DND-41 (cell line): ENCODE measurements around the gene MXD4.

ENCODE experiments used
- EZH2 ChIP-seq: IDR thresholded peaks from 3 replicates; pipeline ENCODE4 v1.6.1; 2012; ENCODE audit warnings: borderline replicate concordance, low read depth, mild to moderate bottlenecking, moderate library complexity, low read length, inconsistent platforms; ENCODE audit not compliant: severe bottlenecking
- TF ChIP-seq, protein P1 (sequence below): IDR thresholded peaks from 2 replicates; pipeline ENCODE4 v1.5.1; 2012; ENCODE audit warnings: borderline replicate concordance, low read length, moderate library complexity, mild to moderate bottlenecking; ENCODE audit not compliant: poor library complexity, severe bottlenecking; ENCODE audit errors: extremely low read depth

DNA sequence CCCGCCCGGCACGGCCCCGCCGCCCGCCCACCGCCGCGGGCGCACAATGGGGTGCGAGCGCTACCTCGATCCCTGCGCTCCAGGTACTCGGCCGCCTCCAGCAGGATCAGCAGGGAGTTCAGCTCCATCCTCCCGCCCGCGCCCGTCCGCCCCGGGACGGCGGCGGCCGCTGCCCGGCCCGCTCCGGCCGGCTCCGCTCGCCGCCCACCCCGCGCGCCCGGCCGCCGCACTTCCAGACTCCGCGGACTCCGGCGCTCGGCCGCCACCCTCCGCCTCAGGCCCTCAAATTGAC is at the start of gene MXD4:
- TF ChIP-seq, protein P1, sequence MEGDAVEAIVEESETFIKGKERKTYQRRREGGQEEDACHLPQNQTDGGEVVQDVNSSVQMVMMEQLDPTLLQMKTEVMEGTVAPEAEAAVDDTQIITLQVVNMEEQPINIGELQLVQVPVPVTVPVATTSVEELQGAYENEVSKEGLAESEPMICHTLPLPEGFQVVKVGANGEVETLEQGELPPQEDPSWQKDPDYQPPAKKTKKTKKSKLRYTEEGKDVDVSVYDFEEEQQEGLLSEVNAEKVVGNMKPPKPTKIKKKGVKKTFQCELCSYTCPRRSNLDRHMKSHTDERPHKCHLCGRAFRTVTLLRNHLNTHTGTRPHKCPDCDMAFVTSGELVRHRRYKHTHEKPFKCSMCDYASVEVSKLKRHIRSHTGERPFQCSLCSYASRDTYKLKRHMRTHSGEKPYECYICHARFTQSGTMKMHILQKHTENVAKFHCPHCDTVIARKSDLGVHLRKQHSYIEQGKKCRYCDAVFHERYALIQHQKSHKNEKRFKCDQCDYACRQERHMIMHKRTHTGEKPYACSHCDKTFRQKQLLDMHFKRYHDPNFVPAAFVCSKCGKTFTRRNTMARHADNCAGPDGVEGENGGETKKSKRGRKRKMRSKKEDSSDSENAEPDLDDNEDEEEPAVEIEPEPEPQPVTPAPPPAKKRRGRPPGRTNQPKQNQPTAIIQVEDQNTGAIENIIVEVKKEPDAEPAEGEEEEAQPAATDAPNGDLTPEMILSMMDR: no peak
- TF ChIP-seq EZH2: no peak
